HG03432 (cell line): ENCODE results near the gene DDHD1.

Experiments used
- ATAC-seq: cut with Tn5 transposase; IDR thresholded peaks from one replicate; pipeline ENCODE4 v1.9.1; 2021; ENCODE audit warnings: mild to moderate bottlenecking, moderate library complexity; ENCODE audit not compliant: unreplicated experiment

Gene DDHD1

DNA sequence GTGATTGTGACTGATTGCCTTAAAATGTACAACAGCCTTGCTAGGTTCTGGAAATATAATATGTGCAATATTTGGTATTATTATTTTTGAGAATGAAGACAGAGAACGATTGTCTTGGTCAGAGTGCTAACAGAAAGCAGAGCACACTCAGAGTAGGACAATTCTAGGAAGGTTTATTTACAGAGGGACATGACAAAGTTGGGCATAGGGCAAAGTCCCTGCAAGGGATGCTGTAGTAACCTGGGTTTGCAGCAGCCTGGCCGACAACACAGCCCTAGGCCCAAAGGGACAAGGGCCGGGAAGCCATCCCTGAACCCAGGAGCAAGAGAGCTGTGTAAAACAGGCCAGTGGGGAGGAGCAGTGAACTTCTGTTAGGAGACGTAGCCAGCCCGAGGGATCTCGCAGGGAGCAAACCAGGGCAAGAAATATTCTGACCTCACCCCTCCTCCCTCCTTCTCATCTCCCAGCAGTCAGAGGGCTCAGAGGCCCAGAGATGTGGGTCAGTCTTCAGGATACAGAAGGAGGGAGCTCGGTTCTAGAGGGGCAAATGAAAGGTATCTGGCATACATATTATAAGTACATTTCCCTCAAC is 151.2 kb downstream of the DDHD1 start:
- ATAC-seq, result no peak

DNA sequence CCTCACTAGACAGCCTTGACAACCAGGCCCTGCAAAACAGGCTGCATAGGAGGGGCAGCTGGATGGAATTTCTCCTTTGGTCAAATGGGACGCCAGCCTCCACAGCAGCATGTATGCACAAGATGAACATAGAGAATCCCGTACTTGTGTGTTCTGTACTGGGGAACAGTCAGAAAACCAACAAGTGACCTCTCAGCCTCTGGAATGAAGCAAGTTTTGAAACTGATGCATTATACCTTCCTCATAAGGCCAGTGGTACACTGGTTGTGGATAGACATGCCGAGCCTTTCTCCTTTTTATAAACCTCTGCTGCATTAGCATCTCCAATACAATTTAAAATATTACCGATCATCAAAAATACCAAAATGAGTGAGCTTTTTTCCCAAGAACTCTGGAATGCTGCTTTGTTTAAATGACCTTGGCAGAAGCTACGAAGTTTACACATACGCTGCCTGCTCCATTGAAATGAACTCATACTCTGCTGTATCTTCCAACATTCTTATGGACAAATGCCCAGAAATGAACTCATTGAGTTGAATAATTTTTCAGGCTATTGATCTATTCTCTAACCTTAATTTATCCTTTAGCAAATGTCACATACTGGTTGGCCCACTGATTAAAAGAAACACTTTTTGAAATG is 154.6 kb downstream of the DDHD1 start:
- ATAC-seq, result no peak

DNA sequence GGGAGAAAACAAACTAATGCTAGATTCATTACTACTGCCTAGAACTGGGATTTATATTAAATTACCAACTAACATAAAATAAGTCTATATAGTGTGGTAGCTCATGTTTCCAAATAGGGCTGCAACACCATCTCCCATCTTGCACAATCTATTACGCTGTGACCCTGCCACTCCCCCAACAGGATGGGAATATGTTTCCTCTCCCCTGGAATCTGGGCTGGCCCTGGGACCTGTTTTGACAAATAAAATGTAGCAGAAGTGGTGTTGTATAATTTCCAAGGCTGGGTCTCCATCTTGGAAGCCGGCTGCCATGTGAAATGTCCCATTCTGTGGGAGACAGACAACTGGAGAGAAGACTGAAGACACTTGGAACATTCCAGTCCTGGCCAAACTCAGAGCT is 156.6 kb downstream of the DDHD1 start:
- ATAC-seq, result no peak

GRCh38 chr14:52995998-52996397 is 157.1 kb downstream of the DDHD1 start:
- no peak for ATAC-seq

DNA sequence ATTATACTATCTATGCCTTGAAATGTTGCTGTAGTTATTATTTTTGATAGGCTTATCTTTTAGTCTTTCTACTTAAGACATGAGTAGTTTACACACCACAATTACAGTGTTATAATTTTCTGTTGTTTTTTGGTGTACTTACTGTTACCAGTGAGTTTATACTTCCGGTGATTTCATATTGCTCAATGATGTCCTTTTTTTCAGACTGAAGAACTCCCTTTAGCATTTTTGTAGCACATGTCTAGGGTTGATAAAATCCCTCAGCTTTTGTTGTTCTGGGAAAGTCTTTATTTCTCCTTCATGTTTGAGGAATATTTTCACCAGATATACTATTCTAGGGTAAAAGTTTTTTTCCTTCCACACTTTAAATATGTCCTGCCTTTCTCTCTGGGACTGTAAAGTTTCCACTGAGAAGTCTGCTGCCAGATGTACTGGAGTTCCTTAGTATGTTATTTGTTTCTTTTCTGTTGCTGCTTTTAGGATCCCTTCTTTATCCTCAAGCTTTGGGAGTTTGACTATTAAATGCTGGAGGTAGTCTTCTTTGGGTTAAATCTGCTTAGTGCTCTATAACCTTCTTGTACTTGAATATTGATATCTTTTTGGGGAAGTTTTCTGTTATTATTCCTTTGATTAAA is 160.8 kb downstream of the DDHD1 start:
- no peak for ATAC-seq

DNA sequence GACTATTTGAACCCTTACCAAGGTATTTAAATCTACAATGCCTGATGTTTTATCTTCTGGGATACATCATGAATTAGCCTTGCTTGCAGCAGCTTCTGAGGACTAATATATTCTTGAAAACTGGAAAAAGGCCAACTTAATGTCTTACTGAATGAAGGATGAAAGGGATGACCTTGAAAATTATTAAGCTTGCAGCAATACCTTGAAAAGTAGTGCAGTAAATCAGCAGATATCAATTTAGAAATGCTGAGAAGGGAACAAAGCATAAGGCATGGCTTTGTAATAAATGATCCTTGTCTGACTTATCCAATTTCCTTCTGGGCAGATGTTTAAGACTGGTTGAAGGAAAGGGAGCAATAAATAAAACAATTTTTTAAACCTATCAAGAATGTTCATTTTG is 165.0 kb downstream of the DDHD1 start:
- no peak for ATAC-seq

DNA sequence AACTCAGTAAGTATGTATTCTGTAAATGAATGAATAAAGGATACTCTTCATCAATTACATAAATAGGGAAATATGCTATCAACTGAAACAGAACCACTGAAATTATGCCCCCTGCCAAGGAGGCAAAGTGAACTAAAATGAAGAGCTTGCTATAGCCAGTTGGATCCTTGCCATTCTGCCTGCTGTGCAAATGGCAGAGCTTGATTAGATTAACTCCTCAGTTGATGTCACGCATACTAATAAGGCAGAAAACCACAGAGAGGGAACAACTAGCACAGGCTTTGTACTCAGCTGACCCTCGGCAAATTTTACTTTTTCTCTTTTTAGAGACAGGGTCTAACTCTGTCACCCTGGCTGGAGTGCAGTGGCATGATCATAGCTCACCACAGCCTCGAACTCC is 165.6 kb downstream of the DDHD1 start:
- ATAC-seq, result no peak

DNA sequence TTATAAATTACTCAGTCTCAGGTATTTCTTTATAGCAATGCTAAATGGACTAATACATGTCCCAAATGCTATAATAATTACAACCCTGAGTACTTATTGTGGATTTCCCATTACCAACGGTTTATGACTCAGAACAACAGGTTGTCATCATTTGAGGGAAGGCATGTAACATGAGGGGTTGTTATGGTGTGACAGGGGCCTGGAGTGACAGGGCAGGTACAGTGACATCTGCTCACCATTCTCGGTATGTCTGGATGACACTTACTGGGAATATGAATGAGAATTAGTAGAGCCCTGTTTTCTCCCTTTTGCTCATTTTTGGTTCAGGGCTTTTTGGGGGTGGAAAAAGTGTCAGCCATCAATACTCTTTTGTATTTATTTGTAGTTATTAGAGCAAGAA is 166.1 kb downstream of the DDHD1 start:
- ATAC-seq, result no peak
